Cortex of kidney (tissue), 1 donor: Measurements from ENCODE around the gene CABS1.

Experiments
- DNase-seq: peaks from one replicate; lab custom pipeline; 2025; lab: John Stamatoyannopoulos, UW

The CABS1 gene

DNA sequence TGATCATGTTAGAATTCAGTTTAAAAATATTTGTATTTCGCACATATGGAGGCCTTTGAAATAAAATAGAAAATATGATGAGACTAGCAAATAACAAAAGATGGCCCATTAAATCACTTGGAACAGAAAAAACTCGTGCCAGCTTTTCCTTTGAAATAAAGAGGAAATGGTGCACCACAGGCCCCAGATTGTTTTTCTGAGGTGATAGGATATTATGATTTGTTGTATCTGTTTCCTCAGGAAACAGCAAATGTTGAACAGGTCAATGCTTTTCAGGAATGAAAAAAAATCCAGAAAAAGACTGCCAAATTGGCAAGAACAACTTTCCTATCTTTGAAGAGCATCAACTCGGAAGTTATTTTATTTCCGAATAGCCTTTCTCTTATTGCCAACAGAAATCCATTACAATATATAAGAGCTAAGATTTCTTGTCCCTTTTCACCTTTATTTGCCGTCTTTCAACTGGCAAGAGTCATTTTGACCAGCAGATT, 48.0 kb downstream of the CABS1 start, which contains the start of gene SMR3B:
TSS of gene SMR3B (plus strand) at position 441 of the 491 bp plus-strand sequence. CDS start 1,380 bp downstream, outside the sequence.
- no peak for DNase-seq
